ENCODE results near the gene SLC47A2.
"Not testable (repeated sequence)": the region's sequence is repeated elsewhere in the genome, so short reads cannot be mapped to it uniquely, and the experiment has no call there.

The SLC47A2 gene

GRCh38 chr17:19716108-19717030 is at the start of gene SLC47A2:
Gene SLC47A2, minus strand, starts transcription at chr17:19716584. Its CDS starts 29 bp downstream, at chr17:19716555.
- in situ Hi-C loops (cut with MboI; ENCODE audit: low sequenced_read_pairs), result no loop called here

GRCh38 chr17:19766016-19766415 is 49.6 kb upstream of the SLC47A2 start:
- in situ Hi-C loops (cut with MboI; ENCODE audit: low sequenced_read_pairs), result no loop called here

- in situ Hi-C loops (cut with MboI; ENCODE audit: low sequenced_read_pairs), result not testable (repeated sequence)
Measured at GRCh38 chr17:19763991-19764390, 47.6 kb upstream of the SLC47A2 start.

- in situ Hi-C loops (cut with MboI; ENCODE audit: low sequenced_read_pairs), result no loop called here
Measured at GRCh38 chr17:19763416-19763815, 47.0 kb upstream of the SLC47A2 start.

GRCh38 chr17:19762515-19762961 is 46.2 kb upstream of the SLC47A2 start:
- in situ Hi-C loops (cut with MboI; ENCODE audit: low sequenced_read_pairs), result no loop called here

- in situ Hi-C loops (cut with MboI; ENCODE audit: low sequenced_read_pairs), result no loop called here
Measured at GRCh38 chr17:19760746-19761145, 44.4 kb upstream of the SLC47A2 start.

- in situ Hi-C loops (cut with MboI; ENCODE audit: low sequenced_read_pairs), result loop anchor here (10.0 kb wide), 1 partner anchor 245 kb away; no protein-coding TSS in a partner anchor
Measured at GRCh38 chr17:19759568-19760549, 43.5 kb upstream of the SLC47A2 start.

- in situ Hi-C loops (cut with MboI; ENCODE audit: low sequenced_read_pairs), result loop anchor here (10.0 kb wide), 1 partner anchor 243 kb away; no protein-coding TSS in a partner anchor
Measured at GRCh38 chr17:19757536-19758180, 41.3 kb upstream of the SLC47A2 start.

GRCh38 chr17:19756546-19756945 is 40.2 kb upstream of the SLC47A2 start:
- in situ Hi-C loops (cut with MboI; ENCODE audit: low sequenced_read_pairs), result loop anchor here (10.0 kb wide), 1 partner anchor 242 kb away; no protein-coding TSS in a partner anchor

- in situ Hi-C loops (cut with MboI; ENCODE audit: low sequenced_read_pairs), result loop anchor here (10.0 kb wide), 1 partner anchor 241 kb away; no protein-coding TSS in a partner anchor
Measured at GRCh38 chr17:19755821-19756510, 39.6 kb upstream of the SLC47A2 start.

- in situ Hi-C loops (cut with MboI; ENCODE audit: low sequenced_read_pairs), result loop anchor here (10.0 kb wide), 1 partner anchor 241 kb away; no protein-coding TSS in a partner anchor
Measured at GRCh38 chr17:19755392-19755791, 39.0 kb upstream of the SLC47A2 start.

- in situ Hi-C loops (cut with MboI; ENCODE audit: low sequenced_read_pairs), result loop anchor here (10.0 kb wide), 1 partner anchor 239 kb away; no protein-coding TSS in a partner anchor
Measured at GRCh38 chr17:19753661-19754463, 37.5 kb upstream of the SLC47A2 start.

- in situ Hi-C loops (cut with MboI; ENCODE audit: low sequenced_read_pairs), result loop anchor here (10.0 kb wide), 1 partner anchor 238 kb away; no protein-coding TSS in a partner anchor
Measured at GRCh38 chr17:19753051-19753509, 36.7 kb upstream of the SLC47A2 start.

- in situ Hi-C loops (cut with MboI; ENCODE audit: low sequenced_read_pairs), result loop anchor here (10.0 kb wide), 1 partner anchor 238 kb away; no protein-coding TSS in a partner anchor
Measured at GRCh38 chr17:19752216-19753050, 36.0 kb upstream of the SLC47A2 start.

- in situ Hi-C loops (cut with MboI; ENCODE audit: low sequenced_read_pairs), result loop anchor here (10.0 kb wide), 1 partner anchor 236 kb away; no protein-coding TSS in a partner anchor
Measured at GRCh38 chr17:19750835-19751234, 34.5 kb upstream of the SLC47A2 start.

- in situ Hi-C loops (cut with MboI; ENCODE audit: low sequenced_read_pairs), result loop anchor here (10.0 kb wide), 1 partner anchor 235 kb away; no protein-coding TSS in a partner anchor
Measured at GRCh38 chr17:19750020-19750572, 33.7 kb upstream of the SLC47A2 start.

- in situ Hi-C loops (cut with MboI; ENCODE audit: low sequenced_read_pairs), result no loop called here
Measured at GRCh38 chr17:19748807-19749193, 32.4 kb upstream of the SLC47A2 start.

Measured in HL-60/S4 (cell line).